IMR-90 (cell line): ENCODE results near the gene ENPP3. TPM values are rescaled to one million over a fixed set of nuclear protein-coding genes. Genes with fewer than 3 reads are reported as not detected.

Experiments
- ATAC-seq: fragments of 200-7000 bp; cut with Tn5 transposase; 2 replicates; pipeline ENCODE4 v1.9.1; 2020; ENCODE audit warnings: low read depth, mild to moderate bottlenecking, moderate library complexity
- BruUV-seq: library from RNA; stranded (reverse); fragments of 400-500 nt; replicated peaks from 2 replicates; lab custom pipeline; 2021; lab: Mats Ljungman, UMichigan
- CTCF ChIA-PET: fragments of 300-600 bp; formaldehyde crosslinking; extraction: SDS; loops from one replicate; lab custom pipeline; 2021; ENCODE audit warnings: antibody characterized with exemption; lab: Yijun Ruan, JAX
- POLR2A ChIA-PET: fragments of 300-600 bp; sonication (Branson Sonifier 250); formaldehyde crosslinking; loops from one replicate; lab custom pipeline; 2022; ENCODE audit warnings: antibody characterized with exemption; ENCODE audit not compliant: unreplicated experiment; lab: Charles Lee
- DNase-seq: peaks from one replicate; pipeline ENCODE4 v3.0.0; 2013
- H2AFZ ChIP-seq: replicated peaks from 2 replicates; pipeline ENCODE3; 2013; ENCODE audit warnings: low read length, mild to moderate bottlenecking; ENCODE audit not compliant: poor library complexity
- H2AK5ac ChIP-seq: 2 replicates; pipeline ENCODE4 v1.6.1; 2013; ENCODE audit warnings: low read depth, low read length, inconsistent platforms
- H2AK9ac ChIP-seq: replicated peaks from 2 replicates; pipeline ENCODE3; 2013; ENCODE audit warnings: mild to moderate bottlenecking, low read depth, low read length, moderate library complexity; ENCODE audit not compliant: poor library complexity
- H2BK120ac ChIP-seq: 2 replicates; pipeline ENCODE4 v1.6.1; 2013; ENCODE audit warnings: low read depth, low read length, inconsistent platforms
- H2BK15ac ChIP-seq: 3 replicates; pipeline ENCODE4 v1.6.1; 2013; ENCODE audit warnings: low read depth, low read length, inconsistent platforms
- H2BK20ac ChIP-seq: 2 replicates; pipeline ENCODE4 v1.6.1; 2013; ENCODE audit warnings: low read depth, mild to moderate bottlenecking, inconsistent platforms, low read length, moderate library complexity
- H2BK5ac ChIP-seq: 2 replicates; pipeline ENCODE4 v1.6.1; 2013; ENCODE audit warnings: mild to moderate bottlenecking, low read depth, low read length, inconsistent platforms; ENCODE audit not compliant: poor library complexity, severe bottlenecking
- H3K14ac ChIP-seq: replicated peaks from 2 replicates; pipeline ENCODE4 v1.6.1; 2013; ENCODE audit warnings: low read depth, low read length, inconsistent platforms
- H3K18ac ChIP-seq: 2 replicates; pipeline ENCODE4 v1.6.1; 2013; ENCODE audit warnings: low read depth, low read length, control low read depth
- H3K23ac ChIP-seq: 2 replicates; pipeline ENCODE4 v1.6.1; 2013; ENCODE audit warnings: low read depth, low read length, inconsistent platforms
- H3K27ac ChIP-seq: 2 replicates; pipeline ENCODE4 v1.5.1; 2013; ENCODE audit warnings: mild to moderate bottlenecking, control low read depth, low read length; ENCODE audit not compliant: insufficient read depth
- H3K27me3 ChIP-seq: 2 replicates; pipeline ENCODE4 v1.6.1; 2013; ENCODE audit warnings: low read length; ENCODE audit not compliant: control insufficient read depth, insufficient read depth
- H3K36me3 ChIP-seq: 2 replicates; pipeline ENCODE4 v1.6.1; 2013; ENCODE audit warnings: low read length, mixed read lengths; ENCODE audit not compliant: control insufficient read depth, insufficient read depth
- H3K4ac ChIP-seq: 2 replicates; pipeline ENCODE4 v1.6.1; 2013; ENCODE audit warnings: low read depth, low read length, inconsistent platforms
- H3K4me1 ChIP-seq: 2 replicates; pipeline ENCODE4 v1.6.1; 2013; ENCODE audit warnings: low read length, mixed read lengths; ENCODE audit not compliant: control insufficient read depth, insufficient read depth
- H3K4me2 ChIP-seq: 2 replicates; pipeline ENCODE4 v1.6.1; 2013; ENCODE audit warnings: low read depth, mild to moderate bottlenecking, control low read depth, low read length, moderate library complexity
- H3K4me3 ChIP-seq: 2 replicates; pipeline ENCODE4 v1.5.1; 2013; ENCODE audit warnings: low read depth, mild to moderate bottlenecking, control low read depth, low read length, moderate library complexity; ENCODE audit not compliant: insufficient read depth
- H3K56ac ChIP-seq: 2 replicates; pipeline ENCODE4 v1.6.1; 2013; ENCODE audit warnings: low read length, inconsistent platforms; ENCODE audit not compliant: insufficient read depth; ENCODE audit errors: extremely low read depth
- H3K79me1 ChIP-seq, 2 experiments: 2 replicates each; pipeline ENCODE4 v1.6.1; 2013; ENCODE audit warnings: low read length in 2 of 2, inconsistent platforms in 1 of 2, low read depth in 1 of 2
- H3K9ac ChIP-seq: 2 replicates; pipeline ENCODE4 v1.6.1; 2013; ENCODE audit warnings: low read depth, low read length, control low read depth
- H3K9me1 ChIP-seq: 2 replicates; pipeline ENCODE4 v1.6.1; 2013; ENCODE audit warnings: low read length, inconsistent platforms; ENCODE audit not compliant: insufficient read depth
- H3K9me3 ChIP-seq: 2 replicates; pipeline ENCODE4 v1.6.1; 2013; ENCODE audit warnings: low read length; ENCODE audit not compliant: control insufficient read depth, insufficient read depth
- H4K20me1 ChIP-seq: 2 replicates; pipeline ENCODE4 v1.6.1; 2013; ENCODE audit warnings: low read length, inconsistent platforms; ENCODE audit not compliant: insufficient read depth
- H4K5ac ChIP-seq: 2 replicates; pipeline ENCODE4 v1.6.1; 2013; ENCODE audit warnings: mild to moderate bottlenecking, low read depth, low read length, control low read depth
- H4K8ac ChIP-seq, 2 experiments: 2 replicates each; pipeline ENCODE4 v1.6.1; 2013; ENCODE audit warnings: low read depth in 2 of 2, low read length in 2 of 2, control low read depth in 1 of 2, inconsistent platforms in 1 of 2
- H4K91ac ChIP-seq: 2 replicates; pipeline ENCODE4 v1.6.1; 2013; ENCODE audit warnings: low read depth, low read length, inconsistent platforms; ENCODE audit not compliant: insufficient read depth
- CEBPB ChIP-seq: IDR thresholded peaks from 2 replicates; pipeline ENCODE4 v1.6.1; 2012; ENCODE audit warnings: low read depth, low read length, improper control_type of control experiment
- ELK1 ChIP-seq: fragments of 150-350 bp; IDR thresholded peaks from 2 replicates; pipeline ENCODE4 v1.6.1; 2016; ENCODE audit warnings: low read depth, mild to moderate bottlenecking, low read length, moderate library complexity, borderline replicate concordance
- FOS ChIP-seq: fragments of 150-350 bp; IDR thresholded peaks from 2 replicates; pipeline ENCODE4 v1.6.1; 2016; ENCODE audit warnings: low read depth, low read length
- WGBS, 2 experiments: methylation state at CpG; one replicate each; pipeline versions ENCODE4 v1.1.5 to v1.1.7; 2013; ENCODE audit warnings: missing lambda C conversion rate in 2 of 2; ENCODE audit not compliant: insufficient read length in 1 of 2; ENCODE audit errors: extremely low coverage in 2 of 2; 5-methylcytosine and 5-hydroxymethylcytosine counted together
- dilution Hi-C: fragments of 300-500 bp; cut with HindIII; formaldehyde crosslinking; loops from one replicate; pipeline ENCODE4 v1.14.3; 2018; ENCODE audit warnings: low sequenced_read_pairs; ENCODE audit not compliant: unreplicated experiment
- in situ Hi-C: fragments of 300-500 bp; cut with MboI; formaldehyde crosslinking; loops from 3 replicates; pipeline ENCODE4 v1.14.3; 2019; ENCODE audit warnings: low sequenced_read_pairs, inconsistent platforms, mixed read lengths
- intact Hi-C: fragments of 100-400 bp; cut with micrococcal nuclease; formaldehyde crosslinking; loops from 2 replicates; pipeline ENCODE4 v1.10.0; 2022
- polyA plus RNA-seq, 3 experiments: library from polyadenylated mRNA; depleted of rRNA; stranded (reverse); fragments of >200 nt; gene quantifications; 2 replicates each; pipeline ENCODE4 v1.2.3, GENCODE V29; 2012; ENCODE audit warnings: low replicate concordance in 1 of 3
- total RNA-seq: library from RNA; depleted of rRNA; stranded (reverse); fragments of >200 nt; gene quantifications from 2 replicates; pipeline ENCODE4 v1.2.3, GENCODE V29; 2012

The ENPP3 gene
- total and polyA plus RNA-seq, 2 of the 4 experiments (the other 2 are of a cell fraction): under 0.01 to 0.05 TPM

- Histone ChIP-seq H3K4ac (peak overlapping the region; percentile 4; the same call in 1 of the 2 replicates), H3K27ac (no peak overlapping the region), H3K23ac (no peak overlapping the region), H2BK15ac (no peak overlapping the region), H4K8ac (no peak overlapping the region), H3K9me3 (no peaks in the 10 kb centered on the region), H2BK20ac (no peak overlapping the region), H3K9me1 (peaks cover 3% of the 10 kb centered on the region; the same call in 1 of the 2 replicates), H3K14ac (no peak overlapping the region), H3K18ac (no peak overlapping the region; the same call in 1 of the 2 replicates), H3K4me3 (no peak overlapping the region), H2BK5ac (peak overlapping the region; percentile 74), H2AFZ (peak overlapping the region; percentile 16), H3K79me1 (no peaks in the 10 kb centered on the region), H3K27me3 (no peaks in the 10 kb centered on the region), H3K4me2 (peak overlapping the region; percentile 16; the same call in 1 of the 2 replicates), H2AK9ac (no peak overlapping the region), H4K20me1 (no peaks in the 10 kb centered on the region), H4K5ac (no peak overlapping the region), H2AK5ac (no peak overlapping the region), H3K4me1 (peaks cover 5% of the 10 kb centered on the region), H3K9ac (no peak overlapping the region), H3K36me3 (no peaks in the 10 kb centered on the region), H3K56ac (no peak overlapping the region), H2BK120ac (no peak overlapping the region), H4K91ac (no peak overlapping the region)
- ChIA-PET CTCF (no interaction called here), POLR2A (no interaction called here)
- no TSS peak for BruUV-seq
- TF ChIP-seq CEBPB: peak; percentile 62; the same call in 1 of the 2 replicates
- TF ChIP-seq FOS: peak; percentile 49
- TF ChIP-seq ELK1: no peak
- ATAC-seq (peak; percentile 53), DNase-seq (peak; percentile 78)
- intact Hi-C loops (no loop called here), in situ Hi-C loops (no loop called here), dilution Hi-C loops (no loop called here)
- WGBS, 2 experiments: no CpG with 5 or more reads among the region's 1 CpG
These were observed 23.1 kb downstream of the ENPP3 start for GRCh38 chr6:131660195-131660594.
